Urinary bladder (tissue), 4 donors: ENCODE data around the gene FOXF1. TPM values are rescaled to one million over a fixed set of nuclear protein-coding genes. Genes with fewer than 3 reads are reported as not detected.

Experiments used
- DNase-seq: peaks from one replicate; pipeline ENCODE4 v3.0.0-alpha.2; 2015; ENCODE audit errors: extremely low spot score
- H3K27ac ChIP-seq: one replicate; pipeline ENCODE4 v1.5.1; 2013; ENCODE audit warnings: low read depth, mild to moderate bottlenecking, moderate library complexity
- H3K36me3 ChIP-seq: one replicate; pipeline ENCODE4 v1.6.1; 2013; ENCODE audit warnings: mild to moderate bottlenecking, moderate library complexity; ENCODE audit not compliant: insufficient read depth
- H3K4me1 ChIP-seq: one replicate; pipeline ENCODE4 v1.6.1; 2013; ENCODE audit warnings: mild to moderate bottlenecking, moderate library complexity; ENCODE audit not compliant: insufficient read depth
- H3K4me3 ChIP-seq: one replicate; pipeline ENCODE4 v1.5.1; 2013; ENCODE audit warnings: low read depth, low read length
- WGBS: extraction: QIAGEN DNeasy Blood & Tissue Kit; methylation state at CpG from one replicate; pipeline ENCODE4 v1.1.7; 2013; 5-methylcytosine and 5-hydroxymethylcytosine counted together
- polyA plus RNA-seq: library from polyadenylated mRNA; stranded (reverse); fragments of 200-250 nt; gene quantifications from one replicate; pipeline ENCODE4 v1.2.3, GENCODE V29; 2013
- total RNA-seq: library from RNA; depleted of rRNA; stranded (reverse); fragments of >200 nt; gene quantifications from one replicate; pipeline ENCODE4 v1.2.3, GENCODE V29; 2014
- donor health status: healthy with polysubstance abuse.
- donor health status: healthy.

FOXF1 gene
- total and polyA plus RNA-seq, 2 donors: 28.9 to 83.3 TPM

- H3K27ac ChIP-seq: no peak overlapping the region
- no peak for DNase-seq
- no peaks in the 10 kb centered on the region for H3K4me1 ChIP-seq
- no peak overlapping the region for H3K4me3 ChIP-seq
- H3K36me3 ChIP-seq: no peaks in the 10 kb centered on the region
- WGBS: 84% methylated on average over 35 of the region's 35 CpGs
Observed at GRCh38 chr16:86521236-86522197, 11.2 kb downstream of the FOXF1 start.

GRCh38 chr16:86522634-86523033, 12.3 kb downstream of the FOXF1 start:
- Histone ChIP-seq H3K27ac (no peak overlapping the region), H3K36me3 (no peaks in the 10 kb centered on the region), H3K4me1 (no peaks in the 10 kb centered on the region), H3K4me3 (no peak overlapping the region)
- 88% methylated on average over 16 of the region's 16 CpGs for WGBS
- DNase-seq: no peak

DNA sequence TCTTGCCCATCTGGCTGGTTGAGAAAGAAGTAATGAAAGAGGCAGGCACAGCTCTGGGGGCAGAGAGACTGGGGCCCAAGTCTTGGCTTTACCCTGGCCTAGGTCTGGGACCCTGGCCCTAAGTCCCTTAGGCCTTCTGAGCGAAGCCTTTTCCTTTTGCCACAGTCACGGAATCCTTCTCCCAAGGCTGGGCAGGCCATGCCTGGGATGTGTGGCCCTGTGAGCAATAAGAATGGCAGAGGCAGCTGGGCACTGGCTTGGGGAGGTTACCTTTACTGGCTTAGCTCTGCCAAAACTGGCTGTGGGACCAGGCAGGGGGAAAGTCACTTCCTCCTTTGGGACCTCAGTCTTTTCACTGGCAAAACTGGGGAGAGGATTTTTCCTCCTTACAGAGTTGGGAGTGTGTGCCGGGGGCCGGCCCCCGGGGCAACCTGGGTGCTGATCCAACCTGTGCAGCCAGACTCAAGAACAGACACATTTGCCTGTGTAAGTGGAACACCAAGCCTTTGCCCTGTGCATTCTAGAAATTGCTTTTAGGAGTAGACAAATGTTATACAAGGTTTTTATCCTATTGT, 12.9 kb downstream of the FOXF1 start:
- DNase-seq: no peak
- WGBS: 67% methylated on average over 5 of the region's 5 CpGs
- Histone ChIP-seq H3K4me1 (no peaks in the 10 kb centered on the region), H3K27ac (no peak overlapping the region), H3K36me3 (no peaks in the 10 kb centered on the region), H3K4me3 (no peak overlapping the region)

DNA sequence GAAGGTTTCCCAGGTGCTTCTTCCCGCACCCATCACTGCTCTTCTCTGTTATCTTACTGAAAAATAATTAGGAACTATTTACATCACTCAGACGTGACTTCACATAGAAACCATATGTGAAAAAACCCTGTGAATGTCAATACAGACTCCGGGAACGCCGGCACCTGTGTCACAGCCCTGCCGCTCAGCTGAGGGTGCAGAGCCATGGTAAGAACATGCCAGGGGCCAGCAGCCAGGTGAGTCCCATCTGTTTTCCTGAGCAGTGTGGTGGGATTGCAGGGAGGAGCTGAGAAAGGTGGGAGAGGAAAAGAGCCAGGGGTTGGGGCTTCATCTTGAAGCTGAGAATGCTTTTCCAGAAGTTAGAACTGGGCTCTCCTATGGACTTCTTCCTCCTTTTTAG, 13.7 kb downstream of the FOXF1 start:
- Histone ChIP-seq H3K4me3 (no peak overlapping the region), H3K36me3 (no peaks in the 10 kb centered on the region), H3K27ac (no peak overlapping the region), H3K4me1 (no peaks in the 10 kb centered on the region)
- DNase-seq: no peak
- 61% methylated on average over 6 of the region's 6 CpGs for WGBS

GRCh38 chr16:86525696-86526095, 15.4 kb downstream of the FOXF1 start:
- DNase-seq: no peak
- Histone ChIP-seq H3K36me3 (no peaks in the 10 kb centered on the region), H3K27ac (no peak overlapping the region), H3K4me1 (no peaks in the 10 kb centered on the region), H3K4me3 (no peak overlapping the region)
- WGBS: 57% methylated on average over 12 of the region's 12 CpGs

- H3K36me3 ChIP-seq: peaks cover 3% of the 10 kb centered on the region
- H3K4me1 ChIP-seq: no peaks in the 10 kb centered on the region
- no peak overlapping the region for H3K27ac ChIP-seq
- WGBS: 94% methylated on average over 15 of the region's 15 CpGs
- no peak overlapping the region for H3K4me3 ChIP-seq
- no peak for DNase-seq
Observed at GRCh38 chr16:86527366-86527765, 17.0 kb downstream of the FOXF1 start.

- Histone ChIP-seq H3K27ac (no peak overlapping the region), H3K4me1 (no peaks in the 10 kb centered on the region), H3K36me3 (peaks cover 3% of the 10 kb centered on the region), H3K4me3 (no peak overlapping the region)
- 94% methylated on average over 38 of the region's 38 CpGs for WGBS
- no peak for DNase-seq
Observed at GRCh38 chr16:86528061-86528929, 18.0 kb downstream of the FOXF1 start.

- Histone ChIP-seq H3K4me3 (no peak overlapping the region), H3K27ac (no peak overlapping the region), H3K4me1 (no peaks in the 10 kb centered on the region), H3K36me3 (peaks cover 3% of the 10 kb centered on the region)
- no peak for DNase-seq
- 82% methylated on average over 8 of the region's 8 CpGs for WGBS
Observed at GRCh38 chr16:86529160-86529559, 18.8 kb downstream of the FOXF1 start.

GRCh38 chr16:86530251-86531190, 20.2 kb downstream of the FOXF1 start:
- WGBS: 68% methylated on average over 31 of the region's 31 CpGs
- DNase-seq: no peak
- Histone ChIP-seq H3K36me3 (peaks cover 5% of the 10 kb centered on the region), H3K27ac (no peak overlapping the region), H3K4me1 (no peaks in the 10 kb centered on the region), H3K4me3 (no peak overlapping the region)

DNA sequence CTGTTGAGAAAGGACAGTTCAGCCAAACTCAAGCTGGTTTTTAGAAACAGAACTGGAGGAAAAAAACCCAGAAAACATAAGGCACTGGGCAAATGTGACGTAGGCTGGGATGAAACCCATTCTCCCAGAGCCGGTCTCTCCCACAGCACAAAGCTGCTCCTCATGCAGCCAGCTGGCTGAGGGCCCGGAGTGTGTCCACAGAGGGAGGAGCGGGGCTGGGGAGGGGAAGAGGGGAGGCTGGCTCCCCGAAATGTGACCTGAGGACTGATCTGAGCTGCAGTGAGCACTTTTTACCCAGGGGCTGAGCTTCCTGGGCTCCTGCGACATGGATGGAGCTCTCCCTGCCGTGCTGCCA, 20.8 kb downstream of the FOXF1 start:
- H3K4me3 ChIP-seq: no peak overlapping the region
- H3K4me1 ChIP-seq: no peaks in the 10 kb centered on the region
- 26% methylated on average over 7 of the region's 7 CpGs for WGBS
- no peak overlapping the region for H3K27ac ChIP-seq
- no peak for DNase-seq
- H3K36me3 ChIP-seq: peaks cover 5% of the 10 kb centered on the region

DNA sequence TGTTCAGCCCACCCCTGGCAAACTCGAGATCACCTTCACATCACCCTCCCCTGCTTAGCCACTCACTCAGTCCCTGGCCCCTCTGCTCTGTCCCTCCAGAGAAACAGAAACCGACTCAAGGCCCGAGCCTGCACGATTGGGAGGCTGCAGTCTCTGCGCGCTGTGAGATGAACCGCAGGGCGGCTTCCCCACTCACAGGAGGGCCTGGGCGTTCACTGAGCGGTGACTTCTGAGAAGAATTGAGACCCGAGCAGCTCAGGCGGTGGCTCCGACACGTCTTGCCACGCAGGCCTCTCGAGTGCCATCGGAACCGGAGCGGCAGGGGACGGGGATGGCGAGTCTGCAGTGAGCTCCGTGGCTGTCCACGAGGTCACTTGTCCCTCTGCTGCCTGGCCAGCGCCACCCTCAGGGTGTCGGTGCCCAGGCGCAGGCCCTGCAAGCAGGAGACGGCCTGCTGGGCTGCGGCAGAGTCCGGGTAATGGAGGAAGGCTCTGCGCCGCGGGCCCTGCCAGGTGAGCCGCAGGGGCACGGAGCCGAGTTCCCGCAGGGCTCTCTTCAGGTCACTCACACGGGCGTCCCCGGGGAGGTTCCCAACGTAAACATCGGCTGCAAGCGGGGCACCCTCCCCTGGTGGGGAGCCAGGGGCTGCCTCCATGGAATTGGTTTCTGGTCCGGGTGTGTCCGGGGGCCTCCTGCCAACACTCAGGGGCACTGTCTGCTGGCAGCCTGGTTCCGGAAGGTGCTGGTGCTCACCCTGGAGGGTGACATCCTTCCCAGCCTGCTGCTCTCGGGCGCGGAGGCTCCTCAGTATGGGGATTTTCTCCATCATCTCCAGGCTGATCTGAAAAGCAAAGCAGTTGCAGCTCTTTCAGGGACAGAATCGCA, 21.6 kb downstream of the FOXF1 start:
- Histone ChIP-seq H3K27ac (no peak overlapping the region), H3K36me3 (peaks cover 5% of the 10 kb centered on the region), H3K4me3 (no peak overlapping the region), H3K4me1 (no peaks in the 10 kb centered on the region)
- 92% methylated on average over 49 of the region's 49 CpGs for WGBS
- no peak for DNase-seq

DNA sequence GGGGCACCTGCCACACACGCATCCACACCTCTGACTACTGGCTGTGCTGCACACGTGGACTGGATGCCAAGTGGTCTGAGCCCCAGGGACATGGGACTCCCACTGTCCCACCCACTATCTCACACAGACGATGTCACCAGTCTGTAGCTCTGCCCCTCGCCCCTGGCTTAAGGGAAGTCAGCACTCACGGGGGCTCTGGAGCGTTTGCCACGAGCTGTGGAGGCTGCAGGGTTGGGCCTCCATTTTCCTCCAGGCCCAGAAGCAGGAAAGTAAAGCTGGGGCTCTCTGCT, 22.1 kb downstream of the FOXF1 start:
- no peaks in the 10 kb centered on the region for H3K4me1 ChIP-seq
- H3K36me3 ChIP-seq: peaks cover 5% of the 10 kb centered on the region
- no peak overlapping the region for H3K27ac ChIP-seq
- WGBS: 93% methylated on average over 7 of the region's 7 CpGs
- H3K4me3 ChIP-seq: no peak overlapping the region
- DNase-seq: no peak
